WTC11 (cell line): ENCODE data around the gene SLAMF6. TPM values are rescaled to one million over a fixed set of nuclear protein-coding genes. Genes with fewer than 3 reads are reported as not detected.

ENCODE experiments used
- ATAC-seq: fragments of 200-7000 bp; cut with Tn5 transposase; 2 replicates; pipeline ENCODE4 v1.10.0; 2021; ENCODE audit warnings: mild to moderate bottlenecking, moderate library complexity
- CTCF ChIA-PET: fragments of 300-600 bp; sonication (Branson Sonifier 250); formaldehyde crosslinking; loops from one replicate; lab custom pipeline; 2021; ENCODE audit warnings: antibody characterized with exemption; lab: Charles Lee
- POLR2A ChIA-PET: fragments of 350-600 bp; sonication (Branson Sonifier 250); formaldehyde crosslinking; loops from one replicate; lab custom pipeline; 2021; ENCODE audit warnings: antibody characterized with exemption; lab: Charles Lee
- DNase-seq: peaks from one replicate; pipeline ENCODE4 v3.0.0; 2021; ENCODE audit warnings: low spot score
- H3K27ac Mint-ChIP-seq: 2 replicates; pipeline ENCODE4 v1.8.0; 2021; ENCODE audit warnings: mixed read lengths
- H3K27me3 Mint-ChIP-seq: 2 replicates; pipeline ENCODE4 v1.8.0; 2021; ENCODE audit warnings: low read depth, mild to moderate bottlenecking, moderate library complexity, mixed read lengths
- H3K36me3 Mint-ChIP-seq: 2 replicates; pipeline ENCODE4 v1.8.0; 2021; ENCODE audit warnings: mixed read lengths
- H3K4me1 Mint-ChIP-seq: 2 replicates; pipeline ENCODE4 v1.8.0; 2022; ENCODE audit warnings: mixed read lengths
- H3K4me3 Mint-ChIP-seq: 2 replicates; pipeline ENCODE4 v1.8.0; 2021; ENCODE audit warnings: mild to moderate bottlenecking, moderate library complexity, mixed read lengths
- H3K9me3 Mint-ChIP-seq: 2 replicates; pipeline ENCODE4 v1.8.0; 2021; ENCODE audit warnings: mixed read lengths
- ETV6 ChIP-seq: sonication (generic); formaldehyde crosslinking; IDR thresholded peaks from 2 replicates; pipeline ENCODE4 v1.8.1; 2022; ENCODE audit warnings: mild to moderate bottlenecking, missing genetic modification reagents
- FOXP1 ChIP-seq: sonication (generic); formaldehyde crosslinking; IDR thresholded peaks from 2 replicates; pipeline ENCODE4 v1.8.0; 2022; ENCODE audit warnings: missing genetic modification reagents, mild to moderate bottlenecking, moderate library complexity, borderline replicate concordance
- NFE2L1 ChIP-seq: sonication (generic); formaldehyde crosslinking; IDR thresholded peaks from 2 replicates; pipeline ENCODE4 v1.8.1; 2023; ENCODE audit warnings: missing genetic modification reagents
- NFYB ChIP-seq: sonication (generic); formaldehyde crosslinking; conservative IDR thresholded peaks from 2 replicates; pipeline ENCODE4 v1.8.0; 2022; ENCODE audit warnings: low read depth, missing genetic modification reagents
- NR2C2 ChIP-seq: sonication (generic); formaldehyde crosslinking; IDR thresholded peaks from 2 replicates; pipeline ENCODE4 v1.8.0; 2022; ENCODE audit warnings: mild to moderate bottlenecking, missing genetic modification reagents
- NR3C1 ChIP-seq: sonication (generic); formaldehyde crosslinking; conservative IDR thresholded peaks from 2 replicates; pipeline ENCODE4 v1.8.1; 2023; ENCODE audit warnings: low read depth, mild to moderate bottlenecking, missing genetic modification reagents
- SOX15 ChIP-seq: fragments of 250-450 bp; sonication (Bioruptor Pico); IDR thresholded peaks from 2 replicates; pipeline ENCODE4 v1.9.0; 2021; ENCODE audit warnings: mild to moderate bottlenecking
- ZNF416 ChIP-seq: fragments of 250-450 bp; sonication (Bioruptor Pico); IDR thresholded peaks from 2 replicates; pipeline ENCODE4 v1.9.0; 2021; ENCODE audit warnings: mild to moderate bottlenecking, inconsistent platforms
- ZNF671 ChIP-seq: fragments of 250-450 bp; sonication (Bioruptor Pico); IDR thresholded peaks from 2 replicates; pipeline ENCODE4 v1.8.0; 2021; ENCODE audit warnings: mild to moderate bottlenecking
- total RNA-seq: library from RNA; stranded (reverse); gene quantifications from 3 replicates; pipeline ENCODE4 v1.2.3, GENCODE V29; 2021
- TF ChIP-seq, protein P1 (sequence below): sonication (generic); formaldehyde crosslinking; IDR thresholded peaks from 2 replicates; pipeline ENCODE4 v1.8.0; 2022; ENCODE audit warnings: mild to moderate bottlenecking, missing genetic modification reagents
- TF ChIP-seq, protein P2 (sequence below): fragments of 250-450 bp; sonication (Bioruptor Pico); conservative IDR thresholded peaks from 2 replicates; pipeline ENCODE4 v1.9.0; 2021; ENCODE audit warnings: mild to moderate bottlenecking
- TF ChIP-seq, protein P3 (sequence below): sonication (generic); formaldehyde crosslinking; IDR thresholded peaks from 2 replicates; pipeline ENCODE4 v1.8.1; 2023; ENCODE audit warnings: mild to moderate bottlenecking, moderate library complexity, missing genetic modification reagents
- TF ChIP-seq, protein P4 (sequence below): sonication (generic); formaldehyde crosslinking; conservative IDR thresholded peaks from 2 replicates; pipeline ENCODE4 v1.8.1; 2023; ENCODE audit warnings: mild to moderate bottlenecking, low read depth, missing genetic modification reagents, moderate library complexity
- TF ChIP-seq, protein P5 (sequence below): sonication (generic); formaldehyde crosslinking; IDR thresholded peaks from 2 replicates; pipeline ENCODE4 v1.8.0; 2023; ENCODE audit warnings: missing genetic modification reagents
- TF ChIP-seq, protein P6 (sequence below): sonication (generic); formaldehyde crosslinking; IDR thresholded peaks from 2 replicates; pipeline ENCODE4 v1.8.1; 2022; ENCODE audit warnings: mild to moderate bottlenecking, moderate library complexity, missing genetic modification reagents
- TF ChIP-seq, protein P7 (sequence below): sonication (generic); formaldehyde crosslinking; IDR thresholded peaks from 2 replicates; pipeline ENCODE4 v1.8.1; 2022; ENCODE audit warnings: low read depth, missing genetic modification reagents, borderline replicate concordance
- TF ChIP-seq, protein P8 (sequence below): fragments of 250-450 bp; sonication (Bioruptor Pico); IDR thresholded peaks from 2 replicates; pipeline ENCODE4 v1.9.0; 2021; ENCODE audit warnings: mild to moderate bottlenecking
- TF ChIP-seq, protein P9 (sequence below): fragments of 250-450 bp; sonication (Bioruptor Pico); IDR thresholded peaks from 2 replicates; pipeline ENCODE4 v2.1.2; 2022; ENCODE audit warnings: mild to moderate bottlenecking, moderate library complexity

The SLAMF6 gene
- total RNA-seq, 1 experiment from 2014 or later, result not detected

DNA sequence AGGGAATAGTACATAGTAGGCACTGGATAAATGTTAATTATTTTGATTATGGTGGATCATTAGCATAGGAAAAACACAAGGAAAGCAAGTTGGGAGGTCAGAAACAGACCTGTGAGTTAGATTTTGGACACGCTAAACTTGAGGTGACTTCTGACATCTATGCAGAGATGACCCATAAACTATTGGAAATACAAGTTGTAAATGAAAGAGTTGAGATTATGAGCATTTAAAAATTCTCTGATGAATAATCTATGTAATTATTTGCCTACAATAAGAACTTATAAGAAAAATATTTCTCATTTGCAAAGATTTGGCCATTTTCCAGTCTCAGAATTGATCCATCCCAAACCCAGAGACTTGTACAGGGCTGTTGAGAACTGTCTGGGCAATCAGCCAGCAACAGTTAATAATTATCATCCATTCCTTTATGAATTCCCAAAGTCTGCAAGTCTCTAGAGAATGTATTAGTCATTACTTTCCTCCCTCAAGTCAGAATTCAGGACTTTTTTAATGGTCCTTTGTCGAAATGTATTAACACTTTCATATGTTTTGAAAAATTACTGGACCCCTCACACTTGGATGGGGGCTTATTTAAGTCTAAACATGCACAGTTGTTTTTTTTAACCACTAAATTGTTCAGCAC is 19.4 kb upstream of the SLAMF6 start:
- no peak overlapping the region for H3K27ac Mint-ChIP-seq
- TF ChIP-seq NFYB (no peak), NR3C1 (no peak), FOXP1 (no peak), ETV6 (no peak), NFE2L1 (CRISPR knock-in tag) (no peak), NR2C2 (CRISPR knock-in tag) (no peak), SOX15 (CRISPR knock-in tag) (no peak), ZNF416 (no peak), ZNF671 (CRISPR knock-in tag) (no peak)
- TF ChIP-seq, protein P1, sequence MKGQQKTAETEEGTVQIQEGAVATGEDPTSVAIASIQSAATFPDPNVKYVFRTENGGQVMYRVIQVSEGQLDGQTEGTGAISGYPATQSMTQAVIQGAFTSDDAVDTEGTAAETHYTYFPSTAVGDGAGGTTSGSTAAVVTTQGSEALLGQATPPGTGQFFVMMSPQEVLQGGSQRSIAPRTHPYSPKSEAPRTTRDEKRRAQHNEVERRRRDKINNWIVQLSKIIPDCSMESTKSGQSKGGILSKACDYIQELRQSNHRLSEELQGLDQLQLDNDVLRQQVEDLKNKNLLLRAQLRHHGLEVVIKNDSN, result no peak
- TF ChIP-seq, protein P2, sequence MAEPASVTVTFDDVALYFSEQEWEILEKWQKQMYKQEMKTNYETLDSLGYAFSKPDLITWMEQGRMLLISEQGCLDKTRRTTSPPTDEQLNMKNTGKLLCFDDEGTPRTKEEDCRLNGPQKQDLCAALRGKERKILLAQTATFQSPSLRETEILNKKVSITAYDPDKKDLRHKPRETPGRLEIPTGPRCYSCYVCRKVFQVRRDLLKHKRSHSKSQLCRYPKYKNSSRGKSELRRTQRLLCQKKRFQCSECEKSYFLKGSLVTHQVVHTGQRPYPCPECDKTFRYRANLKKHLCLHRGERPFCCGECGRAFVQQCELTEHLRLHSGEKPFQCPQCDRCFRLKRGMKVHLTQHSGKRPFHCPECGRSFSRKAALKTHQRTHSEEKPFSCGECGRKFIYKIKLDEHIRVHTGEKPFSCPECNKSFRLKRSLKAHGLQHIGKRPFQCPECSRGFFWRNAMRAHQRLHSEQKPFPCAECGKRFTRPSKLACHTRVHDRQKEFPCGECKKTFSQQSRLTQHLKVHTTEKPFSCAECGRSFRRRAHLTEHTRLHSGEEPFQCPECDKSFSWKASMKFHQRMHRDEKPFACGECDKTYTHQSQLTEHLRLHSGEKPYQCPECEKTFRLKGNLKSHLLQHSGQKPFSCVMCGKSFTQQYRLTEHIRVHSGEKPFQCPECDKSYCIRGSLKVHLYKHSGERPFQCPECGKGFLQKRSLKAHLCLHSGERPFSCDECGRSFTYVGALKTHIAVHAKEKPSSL (CRISPR knock-in tag), result no peak
- TF ChIP-seq, protein P3, sequence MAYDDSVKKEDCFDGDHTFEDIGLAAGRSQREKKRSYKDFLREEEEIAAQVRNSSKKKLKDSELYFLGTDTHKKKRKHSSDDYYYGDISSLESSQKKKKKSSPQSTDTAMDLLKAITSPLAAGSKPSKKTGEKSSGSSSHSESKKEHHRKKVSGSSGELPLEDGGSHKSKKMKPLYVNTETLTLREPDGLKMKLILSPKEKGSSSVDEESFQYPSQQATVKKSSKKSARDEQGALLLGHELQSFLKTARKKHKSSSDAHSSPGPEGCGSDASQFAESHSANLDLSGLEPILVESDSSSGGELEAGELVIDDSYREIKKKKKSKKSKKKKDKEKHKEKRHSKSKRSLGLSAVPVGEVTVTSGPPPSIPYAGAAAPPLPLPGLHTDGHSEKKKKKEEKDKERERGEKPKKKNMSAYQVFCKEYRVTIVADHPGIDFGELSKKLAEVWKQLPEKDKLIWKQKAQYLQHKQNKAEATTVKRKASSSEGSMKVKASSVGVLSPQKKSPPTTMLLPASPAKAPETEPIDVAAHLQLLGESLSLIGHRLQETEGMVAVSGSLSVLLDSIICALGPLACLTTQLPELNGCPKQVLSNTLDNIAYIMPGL (CRISPR knock-in tag), result no peak
- TF ChIP-seq, protein P4, sequence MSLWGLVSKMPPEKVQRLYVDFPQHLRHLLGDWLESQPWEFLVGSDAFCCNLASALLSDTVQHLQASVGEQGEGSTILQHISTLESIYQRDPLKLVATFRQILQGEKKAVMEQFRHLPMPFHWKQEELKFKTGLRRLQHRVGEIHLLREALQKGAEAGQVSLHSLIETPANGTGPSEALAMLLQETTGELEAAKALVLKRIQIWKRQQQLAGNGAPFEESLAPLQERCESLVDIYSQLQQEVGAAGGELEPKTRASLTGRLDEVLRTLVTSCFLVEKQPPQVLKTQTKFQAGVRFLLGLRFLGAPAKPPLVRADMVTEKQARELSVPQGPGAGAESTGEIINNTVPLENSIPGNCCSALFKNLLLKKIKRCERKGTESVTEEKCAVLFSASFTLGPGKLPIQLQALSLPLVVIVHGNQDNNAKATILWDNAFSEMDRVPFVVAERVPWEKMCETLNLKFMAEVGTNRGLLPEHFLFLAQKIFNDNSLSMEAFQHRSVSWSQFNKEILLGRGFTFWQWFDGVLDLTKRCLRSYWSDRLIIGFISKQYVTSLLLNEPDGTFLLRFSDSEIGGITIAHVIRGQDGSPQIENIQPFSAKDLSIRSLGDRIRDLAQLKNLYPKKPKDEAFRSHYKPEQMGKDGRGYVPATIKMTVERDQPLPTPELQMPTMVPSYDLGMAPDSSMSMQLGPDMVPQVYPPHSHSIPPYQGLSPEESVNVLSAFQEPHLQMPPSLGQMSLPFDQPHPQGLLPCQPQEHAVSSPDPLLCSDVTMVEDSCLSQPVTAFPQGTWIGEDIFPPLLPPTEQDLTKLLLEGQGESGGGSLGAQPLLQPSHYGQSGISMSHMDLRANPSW, result no peak
- TF ChIP-seq, protein P5, sequence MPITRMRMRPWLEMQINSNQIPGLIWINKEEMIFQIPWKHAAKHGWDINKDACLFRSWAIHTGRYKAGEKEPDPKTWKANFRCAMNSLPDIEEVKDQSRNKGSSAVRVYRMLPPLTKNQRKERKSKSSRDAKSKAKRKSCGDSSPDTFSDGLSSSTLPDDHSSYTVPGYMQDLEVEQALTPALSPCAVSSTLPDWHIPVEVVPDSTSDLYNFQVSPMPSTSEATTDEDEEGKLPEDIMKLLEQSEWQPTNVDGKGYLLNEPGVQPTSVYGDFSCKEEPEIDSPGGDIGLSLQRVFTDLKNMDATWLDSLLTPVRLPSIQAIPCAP, result no peak
- TF ChIP-seq, protein P6, sequence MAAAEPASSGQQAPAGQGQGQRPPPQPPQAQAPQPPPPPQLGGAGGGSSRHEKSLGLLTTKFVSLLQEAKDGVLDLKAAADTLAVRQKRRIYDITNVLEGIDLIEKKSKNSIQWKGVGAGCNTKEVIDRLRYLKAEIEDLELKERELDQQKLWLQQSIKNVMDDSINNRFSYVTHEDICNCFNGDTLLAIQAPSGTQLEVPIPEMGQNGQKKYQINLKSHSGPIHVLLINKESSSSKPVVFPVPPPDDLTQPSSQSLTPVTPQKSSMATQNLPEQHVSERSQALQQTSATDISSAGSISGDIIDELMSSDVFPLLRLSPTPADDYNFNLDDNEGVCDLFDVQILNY (CRISPR knock-in tag), result no peak
- TF ChIP-seq, protein P7, sequence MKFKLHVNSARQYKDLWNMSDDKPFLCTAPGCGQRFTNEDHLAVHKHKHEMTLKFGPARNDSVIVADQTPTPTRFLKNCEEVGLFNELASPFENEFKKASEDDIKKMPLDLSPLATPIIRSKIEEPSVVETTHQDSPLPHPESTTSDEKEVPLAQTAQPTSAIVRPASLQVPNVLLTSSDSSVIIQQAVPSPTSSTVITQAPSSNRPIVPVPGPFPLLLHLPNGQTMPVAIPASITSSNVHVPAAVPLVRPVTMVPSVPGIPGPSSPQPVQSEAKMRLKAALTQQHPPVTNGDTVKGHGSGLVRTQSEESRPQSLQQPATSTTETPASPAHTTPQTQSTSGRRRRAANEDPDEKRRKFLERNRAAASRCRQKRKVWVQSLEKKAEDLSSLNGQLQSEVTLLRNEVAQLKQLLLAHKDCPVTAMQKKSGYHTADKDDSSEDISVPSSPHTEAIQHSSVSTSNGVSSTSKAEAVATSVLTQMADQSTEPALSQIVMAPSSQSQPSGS (CRISPR knock-in tag), result no peak
- TF ChIP-seq, protein P8, sequence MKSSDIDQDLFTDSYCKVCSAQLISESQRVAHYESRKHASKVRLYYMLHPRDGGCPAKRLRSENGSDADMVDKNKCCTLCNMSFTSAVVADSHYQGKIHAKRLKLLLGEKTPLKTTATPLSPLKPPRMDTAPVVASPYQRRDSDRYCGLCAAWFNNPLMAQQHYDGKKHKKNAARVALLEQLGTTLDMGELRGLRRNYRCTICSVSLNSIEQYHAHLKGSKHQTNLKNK (CRISPR knock-in tag), result no peak
- TF ChIP-seq, protein P9, sequence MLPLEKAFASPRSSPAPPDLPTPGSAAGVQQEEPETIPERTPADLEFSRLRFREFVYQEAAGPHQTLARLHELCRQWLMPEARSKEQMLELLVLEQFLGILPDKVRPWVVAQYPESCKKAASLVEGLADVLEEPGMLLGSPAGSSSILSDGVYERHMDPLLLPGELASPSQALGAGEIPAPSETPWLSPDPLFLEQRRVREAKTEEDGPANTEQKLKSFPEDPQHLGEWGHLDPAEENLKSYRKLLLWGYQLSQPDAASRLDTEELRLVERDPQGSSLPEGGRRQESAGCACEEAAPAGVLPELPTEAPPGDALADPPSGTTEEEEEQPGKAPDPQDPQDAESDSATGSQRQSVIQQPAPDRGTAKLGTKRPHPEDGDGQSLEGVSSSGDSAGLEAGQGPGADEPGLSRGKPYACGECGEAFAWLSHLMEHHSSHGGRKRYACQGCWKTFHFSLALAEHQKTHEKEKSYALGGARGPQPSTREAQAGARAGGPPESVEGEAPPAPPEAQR (CRISPR knock-in tag), result no peak
- no peaks in the 10 kb centered on the region for H3K4me1 Mint-ChIP-seq
- no peaks in the 10 kb centered on the region for H3K36me3 Mint-ChIP-seq
- ATAC-seq (no peak), DNase-seq (no peak)
- no peaks in the 10 kb centered on the region for H3K9me3 Mint-ChIP-seq
- no peaks in the 10 kb centered on the region for H3K27me3 Mint-ChIP-seq
- CTCF ChIA-PET, result no interaction called here
- POLR2A ChIA-PET, result no interaction called here
- no peak overlapping the region for H3K4me3 Mint-ChIP-seq
